ENCODE results near the gene TDRD7. TPM values are rescaled to one million over a fixed set of nuclear protein-coding genes. Genes with fewer than 3 reads are reported as not detected.
A peak's percentile ranks its signal among the peaks of the same experiment; 100 is the strongest.
"Not testable (repeated sequence)": the region's sequence is repeated elsewhere in the genome, so short reads cannot be mapped to it uniquely, and the experiment has no call there.

The TDRD7 gene
- total RNA-seq, 1 donor from 2014 or later: 14.0 TPM

DNA sequence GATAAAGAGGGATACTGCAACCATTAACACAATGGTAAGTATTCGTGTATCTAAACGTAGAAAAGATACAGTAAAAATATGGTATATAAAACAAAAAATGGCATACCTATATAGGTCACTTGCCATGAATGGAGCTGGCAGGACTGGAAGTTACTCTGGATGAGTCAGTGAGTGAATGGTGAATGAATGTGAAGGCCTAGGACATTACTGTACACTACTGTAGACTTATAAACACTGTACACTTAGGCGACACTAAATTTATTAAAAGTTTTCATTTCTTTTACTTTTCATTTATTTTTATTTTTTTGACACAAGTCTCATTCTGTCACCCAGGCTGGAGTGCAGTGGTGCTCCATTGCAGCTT is 14.1 kb downstream of the TDRD7 start:
- no peak for DNase-seq (ENCODE audit: low read depth, low spot score)

DNA sequence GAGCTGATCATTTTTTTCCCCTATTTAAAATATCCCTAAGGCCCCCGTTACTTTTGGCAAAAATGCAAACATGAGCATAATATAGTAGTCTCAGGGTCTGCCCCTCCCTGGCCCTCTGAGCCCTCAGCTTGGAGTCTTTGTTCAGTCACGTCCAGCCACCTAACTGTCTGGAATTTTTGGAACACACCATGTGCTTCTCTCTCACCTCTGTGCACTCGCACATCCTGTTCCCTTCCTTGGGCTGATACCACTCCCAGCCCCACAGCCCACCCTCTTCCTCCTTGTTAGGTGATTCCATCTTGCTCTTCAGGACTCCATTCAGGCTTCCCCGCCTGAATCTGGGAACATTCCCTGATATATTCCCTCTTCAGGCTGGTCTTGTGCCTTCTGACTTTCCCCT is 16.0 kb downstream of the TDRD7 start:
- DNase-seq (ENCODE audit: low read depth, low spot score): no peak

DNA sequence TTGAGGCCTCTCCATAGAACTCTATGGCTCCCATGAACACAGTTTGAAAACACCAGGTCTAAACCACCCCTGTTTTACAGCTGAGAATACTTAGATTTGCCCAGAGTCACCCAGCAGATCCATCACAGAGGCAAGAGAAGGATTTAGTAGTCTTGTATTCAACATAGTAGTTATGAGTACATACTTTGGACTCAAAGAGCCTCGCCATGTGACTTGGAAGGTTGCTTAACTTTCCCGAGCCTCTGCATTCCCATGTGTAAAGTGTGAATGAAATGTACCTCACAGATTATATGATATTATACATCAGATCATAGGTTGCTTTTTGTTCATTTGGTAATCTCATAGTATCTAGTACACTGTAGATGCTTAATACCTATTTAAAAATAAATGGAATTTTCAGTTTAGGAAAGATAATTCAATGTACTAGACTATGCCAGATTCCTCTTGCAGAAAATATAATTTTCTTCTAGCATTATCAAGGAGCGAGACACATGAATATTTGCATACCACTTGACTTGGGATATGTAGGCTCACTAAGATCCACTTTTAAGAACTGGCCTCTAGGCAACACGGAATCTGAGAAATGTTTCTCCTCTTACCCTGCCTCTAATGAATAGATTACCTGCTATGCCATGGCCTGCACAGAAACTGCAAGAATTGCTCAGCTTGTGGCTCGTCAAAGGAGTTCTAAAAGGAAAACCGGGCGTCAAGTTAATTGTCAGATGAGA is 18.6 kb downstream of the TDRD7 start:
- no peak for DNase-seq (ENCODE audit: low read depth, low spot score)

DNA sequence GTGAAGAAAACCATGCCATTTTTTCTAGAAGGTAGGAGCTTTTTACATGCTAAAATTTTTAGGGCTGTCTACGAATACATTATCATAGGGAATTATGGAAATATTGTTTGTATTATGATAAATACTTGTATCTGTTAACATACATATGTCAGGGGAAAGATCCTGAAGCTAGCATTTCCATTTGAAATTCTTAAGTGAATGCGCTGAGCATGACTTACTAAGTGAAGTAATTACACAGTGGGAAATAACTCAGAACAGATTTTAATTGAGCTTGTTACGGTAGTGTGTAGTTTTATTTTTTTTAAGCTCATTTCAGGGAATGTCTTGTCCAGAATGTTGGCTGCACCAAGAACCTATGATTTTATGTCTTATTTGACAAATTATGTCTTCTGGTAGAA is 19.1 kb downstream of the TDRD7 start:
- no peak for DNase-seq (ENCODE audit: low read depth, low spot score)

DNA sequence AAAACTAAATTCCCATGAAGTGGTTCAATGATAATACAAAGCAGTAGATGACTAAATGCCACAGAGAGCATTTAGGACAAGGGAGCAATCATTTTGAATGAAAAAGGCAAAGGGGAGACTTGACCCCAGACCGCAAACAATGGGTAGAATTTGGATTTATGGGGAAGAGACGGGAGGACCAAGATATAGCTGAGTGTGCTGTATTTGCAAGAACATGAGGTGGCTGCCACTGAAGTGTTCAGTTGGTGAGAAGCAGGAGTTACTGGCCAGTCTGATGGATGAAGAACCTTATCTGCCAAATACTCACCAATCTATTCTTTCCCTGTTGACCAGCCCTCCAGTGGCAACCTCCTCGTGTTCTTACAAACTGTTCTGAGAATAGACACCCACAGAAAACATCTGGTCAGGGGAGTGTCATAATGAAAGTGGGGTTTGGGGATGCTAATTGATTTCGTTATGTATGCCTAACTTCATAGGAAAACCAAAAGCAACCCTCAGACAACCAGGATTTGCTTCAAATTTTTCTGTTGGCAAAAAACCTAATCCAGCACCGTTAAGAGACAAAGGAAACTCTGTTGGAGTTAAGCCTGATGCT is 19.8 kb downstream of the TDRD7 start:
- no peak for DNase-seq (ENCODE audit: low read depth, low spot score)

DNA sequence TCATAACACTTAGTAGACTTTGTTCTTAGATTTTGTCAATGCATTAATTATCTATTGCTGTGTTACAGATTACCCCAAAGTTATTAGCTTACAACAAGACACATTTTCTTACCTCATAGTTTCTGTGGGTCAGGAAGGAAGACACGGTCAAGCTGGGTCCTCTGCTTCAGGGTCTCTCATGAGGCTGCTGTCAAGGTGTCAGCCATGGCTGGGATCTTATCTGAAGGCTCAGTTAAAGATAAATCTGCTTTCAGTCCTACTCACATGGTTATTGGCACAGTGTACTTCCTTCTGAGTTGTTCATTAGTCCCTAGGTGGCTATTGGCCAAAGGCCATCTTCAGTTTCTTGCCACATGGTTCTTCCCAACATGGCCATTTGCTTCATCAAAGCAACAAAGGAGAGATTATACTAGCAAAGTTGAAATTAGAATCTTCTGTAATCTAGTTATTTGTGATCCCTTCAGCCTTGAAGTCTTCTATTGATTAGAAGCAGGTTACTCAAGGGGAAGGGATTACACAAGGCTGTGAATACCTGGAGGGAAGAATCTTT is 25.2 kb downstream of the TDRD7 start:
- DNase-seq (ENCODE audit: low read depth, low spot score): no peak

DNA sequence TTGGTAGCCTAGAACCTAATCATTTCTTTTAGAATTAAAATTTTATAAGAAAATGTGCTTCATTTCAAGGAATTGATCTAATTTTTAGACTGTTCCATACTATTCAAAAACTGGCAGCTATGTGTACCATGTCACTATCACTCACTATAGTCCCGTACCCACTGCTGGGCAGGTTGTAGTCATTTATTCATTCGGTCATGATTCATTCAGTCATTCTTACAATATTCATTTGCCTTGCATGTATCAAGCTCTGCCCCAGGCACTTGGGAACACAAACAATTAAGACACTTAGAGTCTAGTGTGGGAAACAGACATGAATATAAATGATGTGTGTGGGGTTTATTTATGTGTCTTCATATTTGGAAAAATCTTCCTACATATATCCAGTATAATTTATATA is 26.4 kb downstream of the TDRD7 start:
- DNase-seq (ENCODE audit: low read depth, low spot score): no peak

DNA sequence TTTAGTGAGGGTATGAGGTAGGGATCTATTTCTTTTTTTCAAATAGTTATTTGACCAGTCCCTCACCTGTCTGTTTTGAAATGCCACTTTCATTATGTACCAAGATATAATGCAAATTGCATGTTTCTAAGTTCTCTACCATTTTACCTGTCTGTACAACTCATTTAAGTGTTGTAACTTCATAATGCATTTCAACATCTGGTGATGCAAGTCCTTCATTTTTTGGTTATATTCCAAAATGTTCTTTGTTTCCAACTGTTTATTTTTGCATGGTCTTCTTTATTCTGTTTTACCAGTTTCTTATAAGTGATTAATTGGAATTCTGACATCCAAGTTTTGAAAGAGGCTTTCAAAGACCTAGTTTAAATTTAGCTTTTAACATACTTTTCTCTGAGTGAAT is 26.8 kb downstream of the TDRD7 start:
- no peak for DNase-seq (ENCODE audit: low read depth, low spot score)

DNA sequence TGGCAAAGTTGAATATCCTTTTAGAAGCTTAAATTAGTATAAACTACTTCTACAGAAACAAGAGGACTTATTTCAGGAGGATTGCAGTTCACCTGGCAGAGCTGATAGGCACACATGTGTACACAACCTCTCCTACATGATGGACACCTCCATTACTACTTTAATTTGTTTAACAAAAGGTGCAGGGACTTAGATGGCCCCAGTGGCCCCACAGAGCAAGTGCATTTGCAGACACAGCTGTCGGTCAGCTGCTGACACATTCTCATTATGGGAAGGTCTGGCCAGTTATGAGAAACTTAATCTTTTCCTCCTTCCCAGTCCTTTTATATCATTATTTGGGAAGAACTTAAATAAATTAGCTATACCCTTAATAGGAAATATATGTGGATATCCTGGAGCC is 28.3 kb downstream of the TDRD7 start:
- no peak for DNase-seq (ENCODE audit: low read depth, low spot score)

DNA sequence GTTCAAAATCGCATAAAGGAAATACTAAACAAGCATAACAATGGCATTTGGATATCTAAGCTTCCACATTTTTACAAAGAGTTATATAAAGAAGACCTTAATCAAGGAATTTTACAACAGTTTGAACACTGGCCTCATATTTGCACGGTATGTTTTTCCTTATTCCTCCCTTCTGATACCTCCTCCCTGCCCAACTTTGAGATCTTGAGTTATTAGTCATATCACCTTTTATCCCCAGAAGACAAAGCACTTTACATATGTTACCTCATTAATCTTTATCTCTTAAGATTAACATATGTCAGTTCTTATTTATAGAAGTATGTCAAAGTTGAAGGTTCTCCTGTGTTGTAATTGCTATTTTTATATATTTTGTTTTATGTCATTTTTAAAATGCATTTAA is 29.8 kb downstream of the TDRD7 start:
- no peak for DNase-seq (ENCODE audit: low read depth, low spot score)

DNA sequence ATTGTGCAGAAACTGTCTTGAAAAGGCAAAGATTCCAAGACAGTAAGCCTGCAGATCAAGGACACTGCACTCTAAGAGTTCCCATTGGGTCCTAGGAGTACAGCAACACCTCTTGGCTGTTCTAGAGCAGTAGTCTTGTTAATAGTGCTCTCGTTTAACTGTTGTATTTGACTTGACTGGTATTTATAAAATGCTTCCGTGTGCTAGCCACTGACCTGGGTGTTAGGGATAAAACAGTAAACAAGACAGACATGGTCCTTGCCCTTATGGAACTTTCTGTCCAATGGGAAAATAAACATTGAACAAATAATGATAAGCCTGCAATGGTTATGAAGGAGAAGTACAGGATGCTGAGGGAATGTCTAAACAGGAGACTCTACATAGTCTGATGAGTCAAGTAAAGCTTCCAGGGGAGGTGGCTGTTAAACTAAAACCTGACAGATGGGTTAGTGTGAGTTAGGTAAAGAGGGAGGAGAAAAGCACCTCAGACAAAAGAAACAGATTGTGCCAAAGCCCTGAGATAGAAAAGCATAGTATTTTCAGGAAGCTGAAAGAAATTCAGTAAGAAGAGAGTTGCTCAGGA is 33.3 kb downstream of the TDRD7 start:
- no peak for DNase-seq (ENCODE audit: low read depth, low spot score)

DNA sequence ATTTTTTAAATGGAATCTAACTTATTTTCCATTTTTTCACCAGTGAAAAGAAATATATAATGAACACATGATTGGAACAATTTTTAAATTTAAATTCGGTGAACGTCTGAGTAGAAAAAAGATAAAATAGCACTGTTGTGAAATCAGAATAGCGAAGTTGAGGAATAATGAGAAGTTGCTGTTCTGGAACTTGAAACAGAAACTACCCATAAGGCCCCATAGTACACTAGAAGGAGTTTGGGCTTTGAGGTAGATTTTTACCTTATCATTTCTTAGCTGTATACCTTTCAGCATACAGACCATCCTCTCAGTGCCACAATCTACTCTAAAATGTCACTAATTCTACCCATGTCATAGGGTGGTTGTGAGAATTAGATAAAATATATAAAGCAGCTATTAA is 35.1 kb downstream of the TDRD7 start:
- no peak for DNase-seq (ENCODE audit: low read depth, low spot score)

DNA sequence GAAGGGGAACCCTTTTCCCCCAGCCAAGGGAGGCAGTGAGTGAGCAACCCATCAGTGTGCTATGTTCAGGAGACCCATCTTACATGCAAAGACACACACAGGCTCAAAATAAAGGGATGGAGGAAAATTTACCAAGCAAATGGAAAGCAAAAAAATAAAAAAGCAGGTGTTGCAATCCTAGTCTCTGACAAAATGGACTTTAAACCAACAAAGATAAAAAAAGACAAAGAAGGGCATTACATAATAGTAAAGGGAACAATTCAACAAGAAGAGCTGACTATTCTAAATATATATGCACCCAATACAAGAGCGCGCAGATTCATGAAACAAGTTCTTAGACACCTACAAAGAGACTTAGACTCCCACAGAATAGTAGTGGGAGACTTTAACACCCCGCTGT is 41.7 kb downstream of the TDRD7 start:
- DNase-seq (ENCODE audit: low read depth, low spot score): not testable (repeated sequence)

DNA sequence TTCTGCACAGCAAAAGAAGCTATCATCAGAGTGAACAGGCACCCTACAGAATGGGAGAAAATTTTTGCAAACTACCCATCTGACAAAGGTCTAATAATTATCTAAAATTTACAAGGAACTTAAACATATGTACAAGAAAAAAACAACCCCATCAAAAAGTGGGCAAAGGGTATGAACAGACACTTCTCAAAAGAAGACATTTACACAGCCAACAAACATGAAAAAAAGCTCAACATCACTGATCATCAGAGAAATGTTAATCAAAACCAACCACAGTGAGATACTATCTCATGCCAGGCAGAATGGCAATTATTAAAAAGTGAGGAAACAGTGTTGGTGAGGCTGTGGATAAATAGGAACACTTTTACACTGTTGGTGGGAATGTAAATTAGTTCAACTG is 44.9 kb downstream of the TDRD7 start:
- not testable (repeated sequence) for DNase-seq (ENCODE audit: low read depth, low spot score)

DNA sequence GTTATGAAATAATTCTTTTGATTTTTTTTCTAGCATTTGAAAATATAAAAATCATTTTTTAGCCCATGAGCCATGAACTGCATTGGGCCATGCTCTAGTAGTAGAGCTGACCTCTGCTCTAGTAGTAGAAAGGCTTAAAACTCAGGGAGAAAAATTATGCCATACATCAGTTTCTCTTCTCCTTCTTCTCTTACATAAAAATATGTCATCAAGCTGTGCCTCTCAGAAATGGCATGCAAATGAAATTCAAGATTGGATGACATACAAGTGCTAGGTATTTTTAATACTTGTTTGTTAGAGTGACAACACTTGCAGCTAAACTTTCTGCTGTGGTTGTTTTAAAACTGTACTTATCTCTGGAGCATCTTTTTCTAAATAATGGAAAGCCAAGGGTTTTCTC is 47.4 kb downstream of the TDRD7 start:
- no peak for DNase-seq (ENCODE audit: low read depth, low spot score)

DNA sequence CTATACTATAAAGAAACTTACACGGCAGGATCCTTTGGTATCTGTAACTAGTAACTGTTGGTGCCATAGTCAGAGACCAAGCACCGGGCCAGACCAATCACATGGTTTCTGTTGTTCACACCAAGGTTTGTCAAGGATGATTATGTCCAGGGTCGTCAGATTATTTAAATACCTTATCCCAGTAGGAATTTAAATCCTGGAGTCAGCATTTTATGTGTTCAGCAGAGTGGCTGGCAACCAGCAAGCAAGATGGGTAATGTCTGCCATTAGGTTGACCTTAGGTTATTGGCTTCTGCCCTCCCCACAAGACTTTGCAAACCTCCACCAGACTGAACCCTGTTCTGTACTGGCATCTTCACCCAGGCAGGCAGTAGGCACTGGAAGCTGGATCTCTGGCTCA is 50.3 kb downstream of the TDRD7 start:
- DNase-seq (ENCODE audit: low read depth, low spot score): no peak

DNA sequence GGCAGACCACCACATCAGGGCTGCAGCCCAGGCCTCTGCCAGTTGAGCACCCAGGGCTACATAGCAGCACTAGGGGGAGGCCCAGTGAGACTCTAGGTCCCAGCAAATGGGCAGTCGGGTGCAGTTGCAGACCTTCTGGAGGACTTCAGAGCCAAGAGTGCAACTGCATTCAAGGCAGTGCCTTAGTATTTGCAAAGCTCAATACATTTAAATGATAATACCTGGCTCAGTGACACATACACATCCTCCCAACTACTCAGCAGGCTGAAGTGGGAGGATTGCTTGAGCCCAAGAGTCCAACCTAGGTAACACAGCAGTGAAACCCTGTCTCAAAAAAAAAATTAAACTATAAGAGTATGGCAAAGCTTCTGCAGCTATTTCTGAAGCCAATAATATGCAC is 51.0 kb downstream of the TDRD7 start:
- DNase-seq (ENCODE audit: low read depth, low spot score): no peak

DNA sequence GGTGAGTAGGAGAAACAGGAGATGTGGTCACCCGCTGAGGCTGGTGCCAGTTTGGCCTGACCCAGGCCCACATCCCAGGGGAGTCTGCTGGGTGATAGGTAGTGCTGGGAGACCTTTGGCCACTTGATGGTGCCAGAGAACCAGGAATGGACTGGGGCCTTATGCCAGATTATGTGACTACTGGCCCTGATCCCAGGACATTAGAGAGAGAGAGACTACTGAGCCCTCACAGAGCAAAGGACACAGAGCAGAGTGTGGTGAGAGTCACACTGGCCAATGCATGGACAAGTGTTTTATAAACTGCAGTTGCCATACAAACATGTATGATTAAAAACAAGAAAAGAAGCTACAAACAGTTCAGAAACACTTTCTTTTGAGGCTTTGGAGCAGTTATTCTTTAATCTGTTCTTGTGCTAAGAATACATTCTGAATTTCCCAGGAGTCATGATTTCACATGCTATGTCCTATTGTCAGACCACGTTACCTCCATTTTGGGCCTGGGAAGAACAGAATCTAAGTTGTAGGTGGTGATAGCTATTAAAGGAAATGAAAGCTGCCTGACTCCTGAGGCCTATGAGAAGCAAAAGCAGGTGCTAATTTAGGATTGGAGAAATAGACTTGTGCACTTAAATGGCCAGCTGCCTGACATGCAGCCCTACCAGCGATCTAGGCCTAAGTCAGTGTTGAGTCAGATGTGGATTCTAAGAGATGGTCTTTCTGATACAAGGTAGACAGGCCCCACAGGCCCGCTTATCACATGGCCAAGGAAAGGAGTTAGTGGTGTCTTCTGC is 57.0 kb downstream of the TDRD7 start:
- DNase-seq (ENCODE audit: low read depth, low spot score): peak; percentile 53

DNA sequence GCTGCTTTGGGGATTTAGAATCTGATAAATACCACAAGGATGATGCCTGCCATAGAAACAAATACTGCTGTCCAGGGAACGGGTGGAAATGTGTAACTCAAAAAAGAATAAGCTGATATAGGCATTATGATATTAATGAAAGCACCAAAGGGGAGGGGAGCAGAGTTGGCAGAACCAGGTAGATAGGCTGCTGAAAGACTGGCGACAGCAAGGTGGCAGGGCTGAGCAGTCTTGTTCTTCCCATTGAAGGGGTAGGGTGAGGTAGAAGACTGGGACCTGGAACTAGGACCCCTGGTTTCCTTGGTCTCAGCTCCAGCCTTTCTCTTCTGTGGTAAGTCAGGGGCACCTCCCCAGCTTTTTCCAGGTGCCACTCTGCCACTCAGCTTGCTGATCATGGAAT is 58.2 kb downstream of the TDRD7 start:
- DNase-seq (ENCODE audit: low read depth, low spot score): no peak

DNA sequence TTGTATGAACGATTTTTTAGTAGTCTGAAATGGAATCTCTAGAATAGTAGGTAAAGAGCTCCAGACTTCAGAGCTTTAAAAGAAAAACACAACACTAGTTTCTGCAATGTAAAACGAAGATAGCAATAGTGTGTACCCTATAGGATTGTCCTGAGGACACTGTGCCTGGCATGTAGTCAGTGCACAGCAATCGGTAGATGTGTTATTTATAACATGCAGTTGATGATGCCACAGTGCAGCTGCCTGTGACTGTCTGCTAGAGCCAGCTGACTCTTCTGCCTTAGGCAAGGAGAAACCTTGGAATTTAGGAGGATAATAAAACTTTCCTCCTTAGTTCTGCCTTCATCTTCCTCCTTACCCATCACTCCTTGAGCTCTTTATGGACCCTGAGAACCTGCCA is 61.8 kb downstream of the TDRD7 start:
- no peak for DNase-seq (ENCODE audit: low read depth, low spot score)

DNA sequence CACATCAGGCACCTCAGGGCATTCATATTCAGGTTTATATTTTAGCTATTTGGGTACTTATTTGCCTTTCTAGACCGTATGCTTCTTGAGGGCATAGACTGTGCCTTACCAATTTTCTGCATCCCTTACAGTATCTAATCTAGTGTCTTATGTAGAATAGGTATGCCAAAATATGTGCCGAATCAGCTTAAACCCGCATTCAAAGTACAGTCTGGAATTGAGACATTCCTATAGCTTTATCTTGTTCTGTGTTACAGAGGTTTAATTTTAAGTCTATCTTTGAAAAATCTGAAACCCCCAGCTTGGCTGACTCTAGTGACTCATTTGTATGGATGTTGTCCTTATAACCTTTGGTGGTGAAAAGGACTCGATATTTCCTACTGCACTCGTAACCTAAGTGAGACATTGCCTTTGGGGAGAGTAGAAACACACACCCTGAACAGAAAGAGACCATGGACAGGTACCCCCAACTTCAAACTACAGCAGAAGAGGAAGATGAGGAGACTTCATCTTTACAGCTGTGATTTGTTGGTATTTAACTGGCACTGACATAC is 62.6 kb downstream of the TDRD7 start:
- DNase-seq (ENCODE audit: low read depth, low spot score): no peak

DNA sequence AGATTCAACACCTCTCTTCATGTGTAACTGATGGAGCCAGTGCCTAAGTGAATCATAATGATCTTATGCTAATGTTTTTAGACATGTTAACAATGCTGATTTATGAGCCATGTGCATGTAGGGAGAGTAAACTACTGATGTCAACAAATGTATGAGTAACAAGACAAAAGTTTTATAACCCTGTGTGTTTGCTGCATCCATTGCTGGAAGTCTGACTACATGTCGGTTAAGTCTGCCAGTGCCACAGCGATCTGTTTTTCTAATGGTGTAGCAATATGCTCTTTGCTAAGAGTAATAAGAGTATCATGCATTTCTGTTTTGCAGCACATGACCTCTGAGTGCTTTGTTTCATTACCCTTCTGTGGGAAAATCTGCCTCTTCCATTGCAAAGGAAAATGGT is 63.2 kb downstream of the TDRD7 start:
- no peak for DNase-seq (ENCODE audit: low read depth, low spot score)
